Cardiac septum (tissue), 1 donor: ENCODE results near the gene TBC1D1. TPM values are rescaled to one million over a fixed set of nuclear protein-coding genes. Genes with fewer than 3 reads are reported as not detected.
"Not testable (repeated sequence)": the region's sequence is repeated elsewhere in the genome, so short reads cannot be mapped to it uniquely, and the experiment has no call there.

Experiments used
- DNase-seq: peaks from one replicate; pipeline ENCODE4 v3.0.0-alpha.2; 2020; ENCODE audit warnings: low spot score
- intact Hi-C: fragments of 100-400 bp; cut with DNase I; formaldehyde crosslinking; loops from one replicate; pipeline ENCODE4 v1.14.0; 2022
- total RNA-seq: library from RNA; stranded (reverse); fragmentation: NEBNext Ultra II Directional; extraction: Animal tissue kit (Norgen Biotek cat#: 25700); gene quantifications from one replicate; pipeline ENCODE4 v1.2.1, GENCODE V29; 2021
- donor health status: DM: no; HTN: no; CAD: no.

Gene TBC1D1
- total RNA-seq, 1 donor from 2014 or later, result 128 TPM

GRCh38 chr4:37956941-37957340 is 66.1 kb downstream of the TBC1D1 start:
- intact Hi-C loops, result no loop called here
- no peak for DNase-seq

GRCh38 chr4:37958932-37959331 is 68.0 kb downstream of the TBC1D1 start:
- no peak for DNase-seq
- intact Hi-C loops, result no loop called here

DNA sequence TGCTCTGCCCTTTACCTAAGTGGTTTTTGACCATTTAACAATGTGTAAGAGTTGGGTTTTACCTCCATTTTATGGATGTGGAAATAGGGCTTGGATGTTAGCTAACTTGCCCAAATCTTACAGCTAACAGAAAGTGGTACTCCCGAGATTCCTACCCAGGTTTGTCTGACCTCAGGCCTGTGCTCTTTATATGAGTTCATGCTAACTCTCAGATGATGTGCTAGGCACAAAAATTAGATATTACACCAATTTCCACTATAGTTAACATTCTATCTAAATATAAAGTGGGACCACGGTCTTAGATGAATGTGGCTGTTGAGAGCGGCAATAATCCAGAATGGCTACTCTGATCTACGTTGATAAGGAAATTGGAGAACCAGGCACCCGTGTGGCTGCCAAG is 69.2 kb downstream of the TBC1D1 start, which contains the start of gene PTTG2:
PTTG2 (plus strand) TSS at position 301 of the 400 bp plus-strand sequence; CDS start at position 338, 37 bp downstream.
- DNase-seq, result no peak
- intact Hi-C loops, result no loop called here

- intact Hi-C loops, result no loop called here
- DNase-seq, result no peak
These were observed 70.0 kb downstream of the TBC1D1 start for GRCh38 chr4:37960679-37961450.

- no peak for DNase-seq
- intact Hi-C loops, result no loop called here
These were observed 74.0 kb downstream of the TBC1D1 start for GRCh38 chr4:37964734-37965457.

DNA sequence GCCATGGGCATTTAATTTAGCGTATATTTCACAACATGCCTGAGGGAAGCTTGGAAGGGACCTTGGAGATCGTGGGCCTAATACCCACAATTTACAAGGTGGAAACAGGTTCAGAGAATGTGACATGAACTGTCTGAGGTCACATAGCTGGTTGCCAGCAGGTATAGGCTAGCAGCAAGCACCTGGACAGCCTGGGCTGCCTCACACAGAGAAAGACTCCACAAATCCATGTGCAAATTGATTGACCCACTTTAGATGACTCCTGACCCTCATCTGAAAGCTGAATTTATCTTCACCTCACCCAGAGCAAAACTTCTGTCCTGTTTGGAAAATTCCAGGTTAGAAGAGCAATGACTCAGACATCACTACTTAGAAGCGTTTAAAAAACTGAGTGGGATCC is 75.2 kb downstream of the TBC1D1 start:
- intact Hi-C loops, result no loop called here
- no peak for DNase-seq

- no peak for DNase-seq
- intact Hi-C loops, result no loop called here
These were observed 76.9 kb downstream of the TBC1D1 start for GRCh38 chr4:37967736-37968135.

DNA sequence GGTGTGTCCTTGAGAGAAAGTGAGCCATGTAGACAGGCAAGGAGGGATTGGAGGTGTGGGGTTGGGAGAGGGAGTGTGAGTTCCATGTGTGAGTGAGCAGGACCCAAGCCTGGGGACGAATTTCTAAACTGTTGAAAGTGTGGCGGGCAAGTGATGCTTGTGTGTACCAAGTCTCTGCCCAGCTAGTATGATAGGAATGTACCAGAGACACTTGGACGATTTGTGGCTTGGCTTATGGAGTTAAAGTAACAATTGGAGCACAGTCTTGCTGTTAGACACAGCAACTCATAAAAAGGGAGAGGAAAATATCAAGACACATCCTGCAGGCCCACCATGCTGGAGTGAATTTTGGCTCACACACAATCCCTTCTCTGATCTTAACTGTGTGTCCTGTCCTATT is 77.9 kb downstream of the TBC1D1 start:
- no peak for DNase-seq
- intact Hi-C loops, result no loop called here

DNA sequence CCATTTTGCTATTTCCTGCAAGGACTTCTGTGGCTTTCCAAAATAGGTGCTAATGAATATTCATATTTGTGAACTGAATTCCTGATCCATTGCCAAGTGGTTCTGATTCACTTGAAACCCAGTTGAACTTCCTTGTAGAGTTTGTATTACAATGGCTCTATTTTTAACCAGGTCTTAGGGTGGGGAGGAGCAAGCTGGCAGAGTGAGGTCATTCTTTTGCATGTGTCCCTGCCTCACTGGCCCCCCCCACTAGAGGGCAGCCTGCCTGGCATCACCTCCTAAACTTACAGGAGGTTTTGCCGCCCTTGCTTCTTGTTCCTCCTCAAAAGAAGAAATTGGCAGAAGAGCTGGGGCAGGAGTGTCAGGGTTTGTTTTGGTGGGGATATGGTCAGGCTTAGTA is 79.8 kb downstream of the TBC1D1 start:
- intact Hi-C loops, result loop anchor here (5.0 to 10.0 kb wide), 2 partner anchors 63 to 344 kb away; no protein-coding TSS in a partner anchor
- DNase-seq, result peak; percentile 92

DNA sequence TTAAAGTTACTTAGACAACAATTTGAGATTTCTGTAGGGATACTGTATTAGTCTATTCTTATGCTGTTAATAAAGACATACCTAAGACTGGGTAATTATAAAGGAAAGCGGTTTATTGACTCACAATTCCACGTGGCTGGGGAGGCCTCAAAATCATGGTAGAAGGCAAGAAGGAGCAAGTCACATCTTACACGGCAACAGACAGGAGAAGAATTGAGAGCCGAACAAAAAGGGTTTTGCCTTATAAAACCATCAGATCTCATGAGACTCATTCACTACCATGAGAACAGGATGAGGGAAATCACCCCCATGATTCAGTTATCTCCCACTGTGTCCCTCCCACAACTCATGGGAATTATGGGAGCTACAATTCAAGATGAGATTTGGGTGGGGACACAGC is 80.3 kb downstream of the TBC1D1 start:
- intact Hi-C loops, result loop anchor here (5.0 to 10.0 kb wide), 2 partner anchors 64 to 344 kb away; no protein-coding TSS in a partner anchor
- no peak for DNase-seq

GRCh38 chr4:37973441-37973840 is 82.6 kb downstream of the TBC1D1 start:
- intact Hi-C loops, result loop anchor here (5.0 to 10.0 kb wide), 2 partner anchors 66 to 341 kb away; no protein-coding TSS in a partner anchor
- DNase-seq, result no peak

- intact Hi-C loops, result loop anchor here (5.0 to 10.0 kb wide), 3 partner anchors 173 to 339 kb away; partner anchors contain the start of gene RELL1
These were observed 84.5 kb downstream of the TBC1D1 start for GRCh38 chr4:37975321-37975822.

GRCh38 chr4:37976507-37976906 is 85.6 kb downstream of the TBC1D1 start:
- intact Hi-C loops, result loop anchor here (2.0 to 10.0 kb wide), 5 partner anchors 86 to 338 kb away; partner anchors contain the start of genes PGM2, RELL1 and TBC1D1
- no peak for DNase-seq

More at GRCh38 chr4:37975321-37975822, 84.5 kb downstream of the TBC1D1 start:
- not testable (repeated sequence) for DNase-seq

DNA sequence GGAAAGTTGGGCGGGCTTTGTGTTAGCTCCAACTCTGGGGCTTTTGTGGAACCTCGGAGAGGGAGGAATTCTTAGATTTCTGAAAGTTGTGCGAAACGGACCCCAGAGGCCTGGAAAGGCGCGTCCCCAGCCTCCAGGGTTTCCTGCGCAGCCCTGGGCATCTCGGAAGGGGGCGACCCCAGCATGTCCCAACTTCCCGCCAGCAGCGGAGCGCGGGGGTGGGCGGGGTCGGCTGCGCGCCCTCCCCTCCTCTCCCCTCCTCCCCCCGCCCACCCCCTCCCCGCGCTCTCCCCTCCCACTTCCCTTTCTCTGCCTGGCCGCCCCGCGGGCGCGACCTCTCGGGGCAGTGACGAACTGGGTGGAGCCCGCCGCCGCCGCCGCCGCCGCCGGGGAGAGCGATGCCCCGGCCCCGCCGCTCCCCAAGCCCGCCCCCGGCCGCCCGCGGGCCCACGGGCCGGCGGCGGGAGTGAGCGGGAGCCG is 86.1 kb downstream of the TBC1D1 start:
- peak; percentile 95 for DNase-seq
- intact Hi-C loops, result loop anchor here (2.0 to 10.0 kb wide), 5 partner anchors 86 to 338 kb away; partner anchors contain the start of genes PGM2, RELL1 and TBC1D1

DNA sequence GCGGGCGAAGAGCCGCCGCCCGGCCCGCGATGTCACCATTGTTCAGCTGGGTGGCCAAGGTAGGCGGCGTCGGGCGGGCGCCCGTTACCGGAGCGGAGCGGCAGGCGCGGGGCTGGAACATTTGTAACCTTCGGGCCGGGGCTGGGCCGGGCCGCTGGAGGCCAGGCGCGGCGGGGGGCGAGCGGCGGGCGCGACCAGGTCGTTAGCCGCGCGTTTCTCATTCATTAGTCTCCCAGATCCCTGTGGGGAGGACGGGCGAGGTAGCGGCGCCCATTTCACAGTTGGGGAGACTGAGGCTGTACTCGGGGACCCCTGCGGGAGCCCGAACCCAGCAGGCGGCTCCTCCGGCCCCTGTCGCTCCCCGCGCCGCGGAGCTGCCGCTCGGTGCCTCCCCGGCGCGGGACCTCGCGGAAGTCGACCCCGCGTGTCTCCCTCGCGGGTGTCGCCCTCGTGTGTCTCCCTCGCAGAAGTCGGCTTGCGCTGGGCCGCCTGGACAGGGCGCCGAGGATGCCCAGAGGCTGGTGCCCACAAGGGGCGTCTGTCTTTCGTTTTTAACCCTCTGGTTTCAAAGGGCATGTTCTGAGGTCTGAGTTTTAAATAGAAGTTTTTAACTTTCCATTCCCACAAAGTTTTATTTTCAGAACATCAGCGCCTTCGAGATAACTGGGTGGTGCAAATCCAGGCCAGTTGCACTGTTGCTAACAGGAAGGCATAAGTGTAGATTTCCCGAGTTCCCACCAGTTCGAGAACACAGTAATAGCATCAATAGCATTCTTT is 86.8 kb downstream of the TBC1D1 start:
- peak; percentile 90 for DNase-seq
- intact Hi-C loops, result loop anchor here (2.0 to 10.0 kb wide), 6 partner anchors 59 to 337 kb away; partner anchors contain the start of genes PGM2, RELL1 and TBC1D1

- intact Hi-C loops, result loop anchor here (2.0 to 10.0 kb wide), 4 partner anchors 58 to 336 kb away; partner anchors contain the start of gene RELL1
- DNase-seq, result no peak
These were observed 87.5 kb downstream of the TBC1D1 start for GRCh38 chr4:37978248-37978924.

DNA sequence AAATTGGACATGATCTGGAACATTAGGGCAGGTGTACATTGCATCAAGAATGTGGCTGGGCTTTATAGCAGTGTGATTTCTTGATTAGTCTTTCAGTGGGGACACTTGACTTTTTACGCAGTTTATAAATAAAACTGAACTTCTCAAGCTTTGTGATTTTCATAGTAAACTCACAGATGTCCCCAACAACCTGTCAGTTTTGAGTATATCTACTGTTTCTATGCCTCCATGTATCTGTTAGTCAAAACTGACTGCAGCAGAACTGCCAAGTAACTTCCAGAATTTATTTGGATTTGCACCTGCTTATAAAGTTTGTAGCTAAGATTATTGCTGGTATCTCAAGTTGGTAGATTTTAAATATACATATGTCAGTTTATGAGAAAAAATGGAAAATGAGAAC is 89.4 kb downstream of the TBC1D1 start:
- DNase-seq, result no peak
- intact Hi-C loops, result no loop called here

DNA sequence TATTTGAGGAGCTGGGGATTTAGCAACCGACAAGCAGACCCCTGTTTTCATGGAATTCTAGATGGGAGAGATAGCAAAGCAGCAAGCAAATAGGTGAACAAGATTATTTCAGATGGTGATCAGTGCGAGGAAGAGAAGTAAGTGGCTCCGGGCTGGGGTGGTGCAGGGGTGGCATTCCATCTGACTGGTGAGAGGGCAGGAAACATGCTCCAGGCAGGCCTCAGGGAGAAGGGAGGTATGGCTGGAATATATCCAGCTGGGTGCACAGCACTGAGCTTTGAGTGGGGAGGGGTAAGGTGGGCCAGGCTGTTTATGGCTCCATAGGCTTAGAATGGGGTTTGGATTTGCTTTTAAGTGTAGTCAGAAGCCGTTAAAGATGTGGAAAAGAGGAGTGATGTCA is 90.5 kb downstream of the TBC1D1 start:
- no peak for DNase-seq
- intact Hi-C loops, result no loop called here
